Right atrium auricular region (tissue), 2 donors: ENCODE measurements around the gene TBC1D10A. TPM values are rescaled to one million over a fixed set of nuclear protein-coding genes. Genes with fewer than 3 reads are reported as not detected.

Experiments used
- DNase-seq: peaks from one replicate; pipeline ENCODE4 v3.0.0-alpha.2; 2019; ENCODE audit warnings: low spot score
- H3K27ac ChIP-seq, 2 donors: fragments of 200-600 bp; sonication (generic); 1 replicate in 1 of 2; 2 replicates in 1 of 2; pipeline ENCODE4 v1.5.1; 2016 to 2019
- H3K27me3 ChIP-seq, 2 donors: fragments of 200-600 bp; sonication (generic); one replicate each; pipeline versions ENCODE4 v1.5.1 to v1.6.0; 2017 to 2019
- H3K36me3 ChIP-seq: fragments of 200-600 bp; sonication (generic); one replicate; pipeline ENCODE4 v1.5.1; 2016
- H3K4me1 ChIP-seq, 2 donors: fragments of 200-600 bp; sonication (generic); one replicate each; pipeline versions ENCODE4 v1.5.1 to v1.6.0; 2017 to 2019
- H3K4me3 ChIP-seq, 2 donors: fragments of 200-600 bp; sonication (generic); 1 replicate in 1 of 2; 2 replicates in 1 of 2; pipeline ENCODE4 v1.5.1; 2017 to 2019; ENCODE audit warnings: mild to moderate bottlenecking in 1 of 2, moderate library complexity in 1 of 2
- H3K9me3 ChIP-seq, 2 donors: fragments of 200-600 bp; sonication (generic); one replicate each; pipeline ENCODE4 v1.5.1; 2019
- CTCF ChIP-seq, 2 donors: fragments of 200-600 bp; sonication (generic); IDR thresholded peaks; one replicate each; pipeline ENCODE4 v1.5.1; 2019; ENCODE audit warnings: antibody characterized with exemption in 2 of 2
- total RNA-seq, 2 donors: library from RNA; depleted of rRNA; stranded (reverse); fragments of >200 nt; gene quantifications; one replicate each; pipeline ENCODE4 v1.1.0, GENCODE V29; 2016

TBC1D10A gene
- total RNA-seq, 2 donors from 2014 or later: 5.9 to 9.3 TPM

- TF ChIP-seq CTCF (IDR thresholded peaks at IDR 0.05): no peak
- Histone ChIP-seq H3K27ac (no peak overlapping the region), H3K9me3 (no peaks in the 10 kb centered on the region), H3K27me3 (no peaks in the 10 kb centered on the region), H3K4me1 (peaks cover 0 to 26% of the 10 kb centered on the region in 2 donors), H3K36me3 (no peaks in the 10 kb centered on the region), H3K4me3 (no peak overlapping the region)
- DNase-seq: no peak
Observed at GRCh38 chr22:30285176-30285845, 41.4 kb downstream of the TBC1D10A start.

GRCh38 chr22:30284666-30285065, 42.1 kb downstream of the TBC1D10A start:
- Histone ChIP-seq H3K36me3 (no peaks in the 10 kb centered on the region), H3K4me3 (no peak overlapping the region), H3K27ac (no peak overlapping the region), H3K9me3 (no peaks in the 10 kb centered on the region), H3K27me3 (no peaks in the 10 kb centered on the region), H3K4me1 (peaks cover 0 to 20% of the 10 kb centered on the region in 2 donors)
- no peak for DNase-seq
- no peak for TF ChIP-seq CTCF (IDR thresholded peaks at IDR 0.05)

GRCh38 chr22:30284172-30284571, 42.6 kb downstream of the TBC1D10A start:
- peaks cover 0 to 20% of the 10 kb centered on the region in 2 donors for H3K4me1 ChIP-seq
- H3K9me3 ChIP-seq: no peaks in the 10 kb centered on the region
- DNase-seq: no peak
- no peak for TF ChIP-seq CTCF (IDR thresholded peaks at IDR 0.05)
- no peaks in the 10 kb centered on the region for H3K27me3 ChIP-seq
- no peak overlapping the region for H3K4me3 ChIP-seq
- H3K27ac ChIP-seq: no peak overlapping the region
- H3K36me3 ChIP-seq: no peaks in the 10 kb centered on the region

- Histone ChIP-seq H3K9me3 (no peaks in the 10 kb centered on the region), H3K36me3 (no peaks in the 10 kb centered on the region), H3K4me1 (peaks cover 0 to 13% of the 10 kb centered on the region in 2 donors), H3K27me3 (no peaks in the 10 kb centered on the region), H3K4me3 (no peak overlapping the region), H3K27ac (no peak overlapping the region)
- no peak for TF ChIP-seq CTCF (IDR thresholded peaks at IDR 0.05)
- no peak for DNase-seq
Observed at GRCh38 chr22:30283342-30283741, 43.4 kb downstream of the TBC1D10A start.

GRCh38 chr22:30282616-30283046, 44.1 kb downstream of the TBC1D10A start:
- no peaks in the 10 kb centered on the region for H3K27me3 ChIP-seq
- H3K27ac ChIP-seq: no peak overlapping the region
- no peaks in the 10 kb centered on the region for H3K36me3 ChIP-seq
- H3K4me1 ChIP-seq: peaks cover 0 to 13% of the 10 kb centered on the region in 2 donors
- TF ChIP-seq CTCF (IDR thresholded peaks at IDR 0.05): no peak
- no peak for DNase-seq
- H3K9me3 ChIP-seq: no peaks in the 10 kb centered on the region
- H3K4me3 ChIP-seq: no peak overlapping the region

- H3K27ac ChIP-seq: no peak overlapping the region
- peaks cover 0 to 14% of the 10 kb centered on the region in 2 donors for H3K4me1 ChIP-seq
- no peaks in the 10 kb centered on the region for H3K27me3 ChIP-seq
- DNase-seq: no peak
- H3K36me3 ChIP-seq: no peaks in the 10 kb centered on the region
- no peak overlapping the region for H3K4me3 ChIP-seq
- H3K9me3 ChIP-seq: no peaks in the 10 kb centered on the region
- TF ChIP-seq CTCF (IDR thresholded peaks at IDR 0.05): no peak
Observed at GRCh38 chr22:30280505-30280904, 46.2 kb downstream of the TBC1D10A start.
